Ishikawa (cell line): ENCODE measurements around the gene EDN2.

Source experiments
- CREB1 ChIP-seq: IDR thresholded peaks from 2 replicates; pipeline ENCODE4 v1.6.1; 2012; ENCODE audit warnings: low read depth
- EGR1 ChIP-seq: IDR thresholded peaks from 2 replicates; pipeline ENCODE4 v1.6.1; 2012
- EP300 ChIP-seq: IDR thresholded peaks from 2 replicates; pipeline ENCODE4 v1.6.1; 2012; ENCODE audit warnings: borderline replicate concordance
- FOXM1 ChIP-seq: IDR thresholded peaks from 2 replicates; pipeline ENCODE4 v1.6.1; 2012; ENCODE audit warnings: low read depth, borderline replicate concordance
- RAD21 ChIP-seq: IDR thresholded peaks from 2 replicates; pipeline ENCODE4 v1.6.1; 2012; ENCODE audit warnings: low read depth
- TAF1 ChIP-seq: IDR thresholded peaks from 2 replicates; pipeline ENCODE4 v1.6.1; 2012; ENCODE audit warnings: low read depth, mild to moderate bottlenecking
- TCF12 ChIP-seq: IDR thresholded peaks from 2 replicates; pipeline ENCODE4 v1.6.1; 2012; ENCODE audit warnings: low read depth
- TF ChIP-seq, protein P1 (sequence below): IDR thresholded peaks from 2 replicates; pipeline ENCODE4 v1.6.1; 2012

DNA sequence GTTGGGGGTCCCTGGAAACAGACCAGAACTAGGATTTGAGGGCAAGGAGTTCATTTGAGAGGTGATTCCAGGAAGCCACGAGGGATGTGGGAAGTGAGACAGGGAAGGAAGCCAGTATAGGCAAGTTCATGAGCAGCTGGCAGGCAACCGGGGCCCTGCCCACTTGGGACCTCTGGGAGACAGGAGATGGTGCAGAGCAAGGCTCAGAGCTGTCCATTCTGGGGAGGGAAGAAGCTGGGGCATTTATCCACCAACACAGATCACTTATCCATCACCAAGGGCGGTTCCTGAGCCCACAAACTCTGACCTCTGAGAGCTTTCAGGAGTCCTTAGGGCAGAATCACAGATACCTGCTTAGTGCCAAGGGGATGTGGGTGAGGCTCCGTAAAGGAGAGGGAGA lies 16.8 kb downstream of the EDN2 start:
- TF ChIP-seq, protein P1, sequence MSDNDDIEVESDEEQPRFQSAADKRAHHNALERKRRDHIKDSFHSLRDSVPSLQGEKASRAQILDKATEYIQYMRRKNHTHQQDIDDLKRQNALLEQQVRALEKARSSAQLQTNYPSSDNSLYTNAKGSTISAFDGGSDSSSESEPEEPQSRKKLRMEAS = no peak
- TF ChIP-seq TCF12 (no peak), RAD21 (no peak), TAF1 (no peak), EP300 (no peak), CREB1 (no peak), FOXM1 (no peak), EGR1 (no peak)
